GM06990 (cell line): ENCODE data around the gene ARMH1.

Source experiments
- DNase-seq: peaks from one replicate; pipeline ENCODE4 v3.0.0-alpha.2; 2011; ENCODE audit not compliant: insufficient read length; ENCODE audit errors: extremely low read depth
- H3K27me3 ChIP-seq: replicated peaks from 2 replicates; pipeline ENCODE4 v1.6.0; 2011; ENCODE audit warnings: low read length; ENCODE audit not compliant: control insufficient read depth, insufficient read depth
- H3K36me3 ChIP-seq: 2 replicates; pipeline ENCODE4 v1.5.1; 2011; ENCODE audit warnings: low read length; ENCODE audit not compliant: control insufficient read depth, insufficient read depth
- H3K4me3 ChIP-seq: replicated peaks from 2 replicates; pipeline ENCODE4 v1.5.1; 2011; ENCODE audit warnings: low read depth, mild to moderate bottlenecking, control low read depth, low read length
- CTCF ChIP-seq: IDR thresholded peaks from 2 replicates; pipeline ENCODE4 v1.5.1; 2011; ENCODE audit warnings: low read length, control low read depth, mild to moderate bottlenecking, inconsistent platforms; ENCODE audit not compliant: insufficient read depth, poor library complexity, severe bottlenecking

The ARMH1 gene

GRCh38 chr1:44688760-44689446, 14.4 kb downstream of the ARMH1 start:
- no peak overlapping the region for H3K4me3 ChIP-seq
- no peak for DNase-seq
- no peak for TF ChIP-seq CTCF
- no peaks in the 10 kb centered on the region for H3K36me3 ChIP-seq
- H3K27me3 ChIP-seq, result no peaks in the 10 kb centered on the region

GRCh38 chr1:44689447-44689765, 14.9 kb downstream of the ARMH1 start:
- no peaks in the 10 kb centered on the region for H3K36me3 ChIP-seq
- no peaks in the 10 kb centered on the region for H3K27me3 ChIP-seq
- TF ChIP-seq CTCF, result no peak
- no peak overlapping the region for H3K4me3 ChIP-seq
- DNase-seq, result no peak

DNA sequence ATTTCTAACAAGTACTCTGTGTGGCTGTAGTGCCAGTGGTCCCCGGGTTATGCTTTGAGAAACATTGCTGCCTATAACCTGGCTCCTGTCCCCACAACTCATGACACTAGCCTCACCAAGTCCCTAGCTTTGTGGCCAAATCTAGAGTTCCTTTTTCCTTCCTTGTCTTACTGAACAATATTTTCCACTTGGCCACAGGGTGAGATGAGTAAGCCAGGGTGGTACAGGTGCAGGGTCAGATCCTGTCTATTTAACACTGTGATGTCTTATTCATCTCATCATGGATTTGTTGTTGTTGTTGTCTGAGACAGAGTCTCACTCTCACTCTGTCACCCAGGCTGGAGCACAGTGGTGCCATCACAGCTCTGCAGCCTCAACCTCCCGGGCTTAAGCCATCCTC, 18.6 kb downstream of the ARMH1 start:
- H3K27me3 ChIP-seq, result no peaks in the 10 kb centered on the region
- no peak for DNase-seq
- no peak overlapping the region for H3K4me3 ChIP-seq
- no peaks in the 10 kb centered on the region for H3K36me3 ChIP-seq
- no peak for TF ChIP-seq CTCF

- DNase-seq, result no peak
- H3K27me3 ChIP-seq, result no peaks in the 10 kb centered on the region
- H3K4me3 ChIP-seq, result no peak overlapping the region
- no peaks in the 10 kb centered on the region for H3K36me3 ChIP-seq
- TF ChIP-seq CTCF, result no peak
These were observed 19.4 kb downstream of the ARMH1 start for GRCh38 chr1:44693900-44694299.

DNA sequence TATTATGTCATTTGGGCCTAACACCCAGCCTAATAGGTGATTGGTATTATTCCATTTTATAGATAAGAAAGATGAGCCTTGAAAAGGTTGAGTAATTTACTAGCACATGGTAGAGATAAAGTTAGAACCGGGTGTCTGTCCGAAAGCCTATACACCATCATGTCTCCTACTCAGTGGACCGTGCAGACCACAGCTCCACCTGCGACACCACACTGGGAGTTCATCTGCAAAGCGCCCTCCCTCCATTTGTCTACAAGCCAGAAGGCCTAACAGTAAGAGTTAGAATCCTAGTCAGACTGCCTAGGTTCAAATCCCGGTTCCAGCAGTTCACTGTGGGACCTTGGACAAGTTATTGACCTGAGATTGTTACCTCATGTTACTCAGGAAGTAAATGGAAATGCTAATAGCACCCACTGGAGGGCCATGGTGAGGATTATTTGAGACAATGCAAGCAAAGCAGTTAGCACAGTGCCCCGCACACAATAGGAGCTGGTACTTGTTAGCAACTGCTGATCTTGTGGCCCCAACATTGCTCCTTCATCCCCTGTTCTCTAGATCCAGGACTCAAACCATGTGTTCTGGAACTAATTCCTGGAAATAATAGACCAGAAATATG, 20.5 kb downstream of the ARMH1 start:
- DNase-seq, result peak; percentile 68
- H3K36me3 ChIP-seq, result no peaks in the 10 kb centered on the region
- peak; percentile 26 for TF ChIP-seq CTCF
- no peaks in the 10 kb centered on the region for H3K27me3 ChIP-seq
- H3K4me3 ChIP-seq, result no peak overlapping the region

- Histone ChIP-seq H3K27me3 (no peaks in the 10 kb centered on the region), H3K4me3 (no peak overlapping the region), H3K36me3 (no peaks in the 10 kb centered on the region)
- no peak for TF ChIP-seq CTCF
- DNase-seq, result no peak
These were observed 21.2 kb downstream of the ARMH1 start for GRCh38 chr1:44695671-44696070.
